Fibroblast of skin of left biceps (primary cell): Measurements from ENCODE around the gene COQ6.
"Not testable (repeated sequence)": the region's sequence is repeated elsewhere in the genome, so short reads cannot be mapped to it uniquely, and the experiment has no call there.

Experiments
- DNase-seq, 2 experiments: peaks; one replicate each; pipeline ENCODE4 v3.0.0-alpha.2; 2013; ENCODE audit warnings: low read depth in 2 of 2

The COQ6 gene

GRCh38 chr14:73977896-73978295, 27.8 kb downstream of the COQ6 start:
- no peak for DNase-seq

GRCh38 chr14:73988065-73988464, 38.0 kb downstream of the COQ6 start:
- DNase-seq = no peak

GRCh38 chr14:73988656-73989055, 38.6 kb downstream of the COQ6 start:
- DNase-seq = not testable (repeated sequence)

- DNase-seq = no peak
Measured at GRCh38 chr14:73991092-73991491, 41.0 kb downstream of the COQ6 start.

GRCh38 chr14:73994926-73995325, 44.8 kb downstream of the COQ6 start:
- DNase-seq = not testable (repeated sequence)

- no peak for DNase-seq
Measured at GRCh38 chr14:73995977-73996378, 45.9 kb downstream of the COQ6 start.

GRCh38 chr14:73996731-73997107, 46.6 kb downstream of the COQ6 start:
- no peak for DNase-seq

GRCh38 chr14:73997108-73997943, 47.2 kb downstream of the COQ6 start:
- no peak for DNase-seq

- DNase-seq = no peak
Measured at GRCh38 chr14:73997944-73998447, 47.9 kb downstream of the COQ6 start.

GRCh38 chr14:73998726-73999125, 48.6 kb downstream of the COQ6 start:
- DNase-seq = no peak

GRCh38 chr14:74005664-74006063, 55.6 kb downstream of the COQ6 start:
- not testable (repeated sequence) for DNase-seq

GRCh38 chr14:74008843-74009499, 58.9 kb downstream of the COQ6 start:
- DNase-seq = no peak
